H1 (cell line): ENCODE results near the gene ACTN2. TPM values are rescaled to one million over a fixed set of nuclear protein-coding genes. Genes with fewer than 3 reads are reported as not detected.

Experiments
- CTCF ChIA-PET: fragments of 300-600 bp; sonication (Branson Sonifier 250); formaldehyde crosslinking; loops from one replicate; lab custom pipeline; 2021; ENCODE audit not compliant: partially characterized antibody; lab: Charles Lee
- POLR2A ChIA-PET: fragments of 300-600 bp; sonication (Branson Sonifier 250); formaldehyde crosslinking; loops from one replicate; lab custom pipeline; 2021; ENCODE audit warnings: inconsistent platforms; ENCODE audit not compliant: partially characterized antibody; lab: Charles Lee
- DNase-seq, 2 experiments: peaks; one replicate each; pipeline versions ENCODE4 v3.0.0 to v3.0.0-alpha.2; 2010 to 2022; ENCODE audit warnings: low spot score in 2 of 2, low read depth in 1 of 2, mixed read lengths in 1 of 2
- FAIRE-seq: peaks from 2 replicates; lab custom pipeline; 2011; peaks lifted over from hg19 to GRCh38; lab: Jason Lieb, UNC
- H2AFZ ChIP-seq: 2 replicates; pipeline ENCODE4 v1.8.1; 2012; ENCODE audit warnings: low read length, inconsistent platforms
- H2AK5ac ChIP-seq: 2 replicates; pipeline ENCODE4 v1.6.1; 2013; ENCODE audit warnings: low read depth, low read length
- H2BK120ac ChIP-seq: replicated peaks from 2 replicates; pipeline ENCODE3; 2013; ENCODE audit warnings: low read depth, low read length, inconsistent platforms
- H2BK12ac ChIP-seq: 2 replicates; pipeline ENCODE4 v1.6.1; 2013; ENCODE audit warnings: low read depth, low read length
- H2BK15ac ChIP-seq: 2 replicates; pipeline ENCODE4 v1.6.1; 2013; ENCODE audit warnings: low read length
- H2BK20ac ChIP-seq: 2 replicates; pipeline ENCODE4 v1.6.1; 2013; ENCODE audit warnings: low read length
- H2BK5ac ChIP-seq: 2 replicates; pipeline ENCODE4 v1.6.1; 2013; ENCODE audit warnings: low read depth, low read length
- H3K14ac ChIP-seq: 2 replicates; pipeline ENCODE4 v1.6.1; 2013; ENCODE audit warnings: inconsistent platforms; ENCODE audit not compliant: insufficient read length
- H3K18ac ChIP-seq: 2 replicates; pipeline ENCODE4 v1.6.1; 2013; ENCODE audit warnings: low read length; ENCODE audit errors: extremely low read depth
- H3K23ac ChIP-seq: 2 replicates; pipeline ENCODE4 v1.6.1; 2013; ENCODE audit warnings: inconsistent platforms; ENCODE audit not compliant: insufficient read length
- H3K23me2 ChIP-seq: 2 replicates; pipeline ENCODE4 v1.6.1; 2013; ENCODE audit warnings: low read depth, low read length
- H3K27ac ChIP-seq: 2 replicates; pipeline ENCODE4 v1.6.1; 2011; ENCODE audit warnings: low read depth, low read length, inconsistent platforms
- H3K27me3 ChIP-seq, 4 experiments: replicated peaks in 1 of 4; 1 replicate in 1 of 4; 2 replicates in 3 of 4; pipeline versions ENCODE4 v1.6.1 to v1.8.1; 2011 to 2013; ENCODE audit warnings: low read length in 3 of 4, mild to moderate bottlenecking in 3 of 4, inconsistent platforms in 2 of 4, mixed read lengths in 2 of 4, moderate library complexity in 1 of 4; ENCODE audit not compliant: control insufficient read depth in 3 of 4, insufficient read depth in 3 of 4; ENCODE audit errors: extremely low read depth in 1 of 4
- H3K36me3 ChIP-seq, 4 experiments: 2 replicates each; pipeline versions ENCODE4 v1.6.1 to v1.8.1; 2011 to 2013; ENCODE audit warnings: mild to moderate bottlenecking in 4 of 4, low read length in 3 of 4, moderate library complexity in 2 of 4, control low read depth in 1 of 4, inconsistent platforms in 1 of 4; ENCODE audit not compliant: insufficient read depth in 4 of 4, control insufficient read depth in 2 of 4
- H3K4ac ChIP-seq: replicated peaks from 2 replicates; pipeline ENCODE3; 2013; ENCODE audit warnings: low read length, low read depth, mixed read lengths, inconsistent platforms; ENCODE audit not compliant: insufficient read length
- H3K4me1 ChIP-seq, 4 experiments: replicated peaks in 1 of 4; 1 replicate in 1 of 4; 2 replicates in 3 of 4; pipeline versions ENCODE4 v1.6.1 to v1.8.1; 2011 to 2013; ENCODE audit warnings: low read length in 3 of 4, inconsistent platforms in 2 of 4, mixed read lengths in 1 of 4; ENCODE audit not compliant: insufficient read depth in 4 of 4, control insufficient read depth in 3 of 4
- H3K4me2 ChIP-seq, 2 experiments: 2 replicates each; pipeline versions ENCODE4 v1.6.1 to v1.8.1; 2011 to 2013; ENCODE audit warnings: low read depth in 2 of 2, low read length in 2 of 2, control low read depth in 1 of 2, inconsistent platforms in 1 of 2, mild to moderate bottlenecking in 1 of 2; ENCODE audit not compliant: insufficient read depth in 1 of 2
- H3K4me3 ChIP-seq, 4 experiments: fragments of 200-600, 300-600 bp in 1 of 4; sonication (generic), shearing (Covaris generic), sonication (Bioruptor Twin) in 1 of 4; 2 replicates each; pipeline versions ENCODE4 v1.5.1 to v1.8.1; 2011 to 2016; ENCODE audit warnings: low read length in 4 of 4, low read depth in 3 of 4, control low read depth in 2 of 4, inconsistent platforms in 2 of 4, mild to moderate bottlenecking in 2 of 4, mixed read lengths in 1 of 4, moderate library complexity in 1 of 4; ENCODE audit not compliant: insufficient read depth in 2 of 4; ENCODE audit errors: extremely low read depth in 1 of 4
- H3K56ac ChIP-seq: replicated peaks from 2 replicates; pipeline ENCODE3; 2013; ENCODE audit warnings: low read depth, mild to moderate bottlenecking, mixed read lengths, low read length, inconsistent platforms; ENCODE audit not compliant: insufficient read length
- H3K79me1 ChIP-seq: 2 replicates; pipeline ENCODE4 v1.6.1; 2013; ENCODE audit warnings: low read depth, low read length, control low read depth
- H3K79me2 ChIP-seq, 2 experiments: 2 replicates each; pipeline versions ENCODE4 v1.6.1 to v1.8.1; 2012 to 2013; ENCODE audit warnings: low read length in 2 of 2, mild to moderate bottlenecking in 2 of 2, inconsistent platforms in 1 of 2; ENCODE audit not compliant: insufficient read depth in 2 of 2, control insufficient read depth in 1 of 2
- H3K9ac ChIP-seq, 4 experiments: replicated peaks in 1 of 4; 1 replicate in 1 of 4; 2 replicates in 3 of 4; pipeline versions ENCODE4 v1.6.1 to v1.8.1; 2011 to 2013; ENCODE audit warnings: low read depth in 3 of 4, low read length in 3 of 4, control low read depth in 2 of 4, mild to moderate bottlenecking in 2 of 4, moderate library complexity in 2 of 4, inconsistent platforms in 1 of 4; ENCODE audit errors: extremely low read depth in 1 of 4
- H3K9me3 ChIP-seq, 2 experiments: 2 replicates each; pipeline versions ENCODE4 v1.6.1 to v1.8.1; 2012 to 2013; ENCODE audit warnings: mild to moderate bottlenecking in 2 of 2, moderate library complexity in 2 of 2, control low read depth in 1 of 2, inconsistent platforms in 1 of 2, low read depth in 1 of 2, low read length in 1 of 2, mixed read lengths in 1 of 2; ENCODE audit not compliant: insufficient read depth in 2 of 2
- H4K20me1 ChIP-seq, 2 experiments: replicated peaks in 1 of 2; 2 replicates each; pipeline versions ENCODE3 to v1.8.1; 2011 to 2013; ENCODE audit warnings: inconsistent platforms in 2 of 2, low read length in 2 of 2, mild to moderate bottlenecking in 1 of 2; ENCODE audit not compliant: insufficient read depth in 2 of 2, control insufficient read depth in 1 of 2
- H4K5ac ChIP-seq: 2 replicates; pipeline ENCODE4 v1.6.1; 2013; ENCODE audit warnings: low read length, low read depth, mixed read lengths, inconsistent platforms; ENCODE audit not compliant: insufficient read length
- H4K8ac ChIP-seq: 2 replicates; pipeline ENCODE4 v1.8.0; 2013; ENCODE audit warnings: mild to moderate bottlenecking, moderate library complexity, low read length, inconsistent platforms; ENCODE audit not compliant: insufficient read depth; ENCODE audit errors: extremely low read depth
- H4K91ac ChIP-seq: replicated peaks from 2 replicates; pipeline ENCODE3; 2013; ENCODE audit warnings: low read length, mixed read lengths, inconsistent platforms; ENCODE audit not compliant: insufficient read length
- HDAC2 ChIP-seq, 2 experiments: fragments of 300-600 bp in 1 of 2; sonication (generic) in 1 of 2; IDR thresholded peaks; 2 replicates each; pipeline ENCODE4 v1.6.1; 2011 to 2012; ENCODE audit warnings: low read depth in 2 of 2, low read length in 2 of 2, mild to moderate bottlenecking in 2 of 2, moderate library complexity in 2 of 2, borderline replicate concordance in 1 of 2, inconsistent platforms in 1 of 2
- RAD21 ChIP-seq, 2 experiments: IDR thresholded peaks in 1 of 2; conservative IDR thresholded peaks in 1 of 2; 2 replicates each; pipeline ENCODE4 v1.6.1; 2011; ENCODE audit warnings: low read depth in 2 of 2, low read length in 2 of 2, improper control_type of control experiment in 1 of 2, inconsistent platforms in 1 of 2, mild to moderate bottlenecking in 1 of 2, moderate library complexity in 1 of 2
- WGBS, 2 experiments: shearing (Covaris generic) in 1 of 2; methylation state at CpG; one replicate each; pipeline versions ENCODE4 v1.1.6 to v1.1.7; 2013 to 2015; ENCODE audit warnings: low lambda C conversion rate in 2 of 2, mixed read lengths in 2 of 2, inconsistent platforms in 1 of 2, low coverage in 1 of 2, missing lambda C conversion rate in 1 of 2; ENCODE audit not compliant: insufficient replicate concordance in 2 of 2, insufficient coverage in 1 of 2, insufficient read length in 1 of 2; ENCODE audit errors: extremely low coverage in 1 of 2, missing lambda C conversion rate in 1 of 2; 5-methylcytosine and 5-hydroxymethylcytosine counted together
- polyA plus RNA-seq, 7 experiments: library from polyadenylated mRNA; depleted of rRNA in 3 of 7; stranded (reverse) in 5 of 7; unstranded in 2 of 7; fragments of >200 nt in 5 of 7; fragments of 200-250 nt in 2 of 7; gene quantifications; 1 replicate in 5 of 7; 2 replicates in 1 of 7; 4 replicates in 1 of 7; pipeline versions ENCODE4 v1.2.1 to v1.2.3, GENCODE V29; 2011 to 2013; ENCODE audit warnings: missing spikeins in 2 of 7, mixed read lengths in 2 of 7
- total RNA-seq: library from RNA; stranded (reverse); fragmentation: NEBNext Ultra II Directional; extraction: Animal tissue kit (Norgen Biotek cat#: 25700); gene quantifications from 2 replicates; pipeline ENCODE4 v1.2.1, GENCODE V29; 2021
- TF ChIP-seq, protein P1 (sequence below), 3 experiments: IDR thresholded peaks; 1 replicate in 2 of 3; 2 replicates in 1 of 3; pipeline versions ENCODE4 v1.5.1 to v1.6.1; 2011; ENCODE audit warnings: low read length in 3 of 3, mild to moderate bottlenecking in 3 of 3, inconsistent platforms in 2 of 3, low read depth in 1 of 3, moderate library complexity in 1 of 3; ENCODE audit not compliant: insufficient read depth in 1 of 3; ENCODE audit errors: control extremely low read depth in 1 of 3

The ACTN2 gene
- total and polyA plus RNA-seq, 2 of the 8 experiments (the other 6 are each of a cell fraction or from before 2014, with no cell fraction given): 1.9 to 4.1 TPM

- Histone ChIP-seq H4K8ac (no peak overlapping the region), H3K4ac (no peak overlapping the region), H3K18ac (no peak overlapping the region; the same call in 1 of the 2 replicates), H3K79me1 (no peaks in the 10 kb centered on the region), H2BK20ac (no peak overlapping the region), H2BK5ac (no peak overlapping the region), H3K9me3 (no peaks in the 10 kb centered on the region), H3K23me2 (no peaks in the 10 kb centered on the region), H3K27ac (no peak overlapping the region), H4K91ac (no peak overlapping the region), H3K23ac (no peak overlapping the region), H3K4me1 (no peaks in the 10 kb centered on the region), H3K4me3 (no peak overlapping the region), H3K56ac (no peak overlapping the region), H4K5ac (no peak overlapping the region), H2BK12ac (no peak overlapping the region), H3K14ac (no peak overlapping the region), H3K36me3 (peaks cover 0 to 5% (median 0%) of the 10 kb centered on the region in 4 experiments; a peak in 1 of 8 replicates), H3K4me2 (no peak overlapping the region; a peak in 1 of 4 replicates), H3K79me2 (no peaks in the 10 kb centered on the region), H2BK120ac (no peak overlapping the region), H3K9ac (no peak overlapping the region), H2AK5ac (no peak overlapping the region), H4K20me1 (no peaks in the 10 kb centered on the region), H2AFZ (peak overlapping the region; percentile 74), H2BK15ac (no peak overlapping the region), H3K27me3 (peaks cover 0 to 1% (median 0%) of the 10 kb centered on the region in 4 experiments; a peak in 1 of 7 replicates)
- ChIA-PET POLR2A (no interaction called here), CTCF (interaction anchor here (0.6 to 3.4 kb wide), 60 partner anchors 9 to 1017 kb away, joined by 3 to 34 read pairs (median 5); partner anchors contain the start of genes HEATR1 and MTR)
- WGBS, 2 experiments: 50% methylated on average over 3 of the region's 3 CpGs; no CpG with 5 or more reads in 1 of the 2 experiments
- no peak for TF ChIP-seq HDAC2 (IDR thresholded peaks at IDR 0.05; ENCODE audit: borderline replicate concordance in 1 of 2, low read depth in 2 of 2, low read length in 2 of 2)
- TF ChIP-seq, protein P1, sequence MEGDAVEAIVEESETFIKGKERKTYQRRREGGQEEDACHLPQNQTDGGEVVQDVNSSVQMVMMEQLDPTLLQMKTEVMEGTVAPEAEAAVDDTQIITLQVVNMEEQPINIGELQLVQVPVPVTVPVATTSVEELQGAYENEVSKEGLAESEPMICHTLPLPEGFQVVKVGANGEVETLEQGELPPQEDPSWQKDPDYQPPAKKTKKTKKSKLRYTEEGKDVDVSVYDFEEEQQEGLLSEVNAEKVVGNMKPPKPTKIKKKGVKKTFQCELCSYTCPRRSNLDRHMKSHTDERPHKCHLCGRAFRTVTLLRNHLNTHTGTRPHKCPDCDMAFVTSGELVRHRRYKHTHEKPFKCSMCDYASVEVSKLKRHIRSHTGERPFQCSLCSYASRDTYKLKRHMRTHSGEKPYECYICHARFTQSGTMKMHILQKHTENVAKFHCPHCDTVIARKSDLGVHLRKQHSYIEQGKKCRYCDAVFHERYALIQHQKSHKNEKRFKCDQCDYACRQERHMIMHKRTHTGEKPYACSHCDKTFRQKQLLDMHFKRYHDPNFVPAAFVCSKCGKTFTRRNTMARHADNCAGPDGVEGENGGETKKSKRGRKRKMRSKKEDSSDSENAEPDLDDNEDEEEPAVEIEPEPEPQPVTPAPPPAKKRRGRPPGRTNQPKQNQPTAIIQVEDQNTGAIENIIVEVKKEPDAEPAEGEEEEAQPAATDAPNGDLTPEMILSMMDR (IDR thresholded peaks at IDR 0.05; ENCODE audit: control extremely low read depth in 1 of 3, insufficient read depth in 1 of 3, low read depth in 1 of 3, low read length in 3 of 3): peak in 2 of 3 experiments; percentile 40 to 70; a peak in 2 of 4 replicates
- TF ChIP-seq RAD21 (IDR thresholded peaks at IDR 0.05 in 1 of 2, conservative IDR thresholded peaks at IDR 0.05 in 1 of 2; ENCODE audit: low read depth in 2 of 2, low read length in 2 of 2): peak; percentile 51 to 54
- peak; percentile 78 for FAIRE-seq
- DNase-seq: no peak
These were observed 73.1 kb downstream of the ACTN2 start for GRCh38 chr1:236759252-236759859.
